Measurements from ENCODE around the gene IFT81.

- TF ChIP-seq EZH2 (IDR thresholded peaks at IDR 0.05; ENCODE audit: low read depth, unreplicated experiment) (no peak), POLR2AphosphoS5 (IDR thresholded peaks at IDR 0.05; ENCODE audit: low read depth) (no peak), NANOG (IDR thresholded peaks at IDR 0.05; ENCODE audit: borderline replicate concordance) (no peak), CTCF (conservative IDR thresholded peaks at IDR 0.05; ENCODE audit: low read depth in 2 of 2) (no peak), REST (IDR thresholded peaks at IDR 0.05; ENCODE audit: unreplicated experiment) (no peak), JUNB (IDR thresholded peaks at IDR 0.05; ENCODE audit: unreplicated experiment) (no peak), ZNF114 (CRISPR knock-in tag; IDR thresholded peaks at IDR 0.05) (no peak), EZH2phosphoT487 (IDR thresholded peaks at IDR 0.05; ENCODE audit: unreplicated experiment) (no peak), STAT1 (IDR thresholded peaks at IDR 0.05; ENCODE audit: unreplicated experiment) (no peak), ZNF331 (CRISPR knock-in tag; IDR thresholded peaks at IDR 0.05; ENCODE audit: low read depth) (no peak)
Measured at GRCh38 chr12:110075880-110076279, 48.3 kb upstream of the IFT81 start.

Measured in GM23338 (cell line).